Retinal pigment epithelial cell (primary cell): ENCODE data around the gene MTX3.

Experiments
- DNase-seq: peaks from one replicate; pipeline ENCODE4 v3.0.0-alpha.2; 2010; ENCODE audit warnings: low read depth
- H3K4me3 ChIP-seq: 2 replicates; pipeline ENCODE4 v1.5.1; 2011; ENCODE audit warnings: mild to moderate bottlenecking, low read length, control low read depth, moderate library complexity
- TF ChIP-seq, protein P1 (sequence below): conservative IDR thresholded peaks from 2 replicates; pipeline ENCODE4 v1.5.1; 2011; ENCODE audit warnings: low read depth, low read length, control low read depth, inconsistent platforms

The MTX3 gene

DNA sequence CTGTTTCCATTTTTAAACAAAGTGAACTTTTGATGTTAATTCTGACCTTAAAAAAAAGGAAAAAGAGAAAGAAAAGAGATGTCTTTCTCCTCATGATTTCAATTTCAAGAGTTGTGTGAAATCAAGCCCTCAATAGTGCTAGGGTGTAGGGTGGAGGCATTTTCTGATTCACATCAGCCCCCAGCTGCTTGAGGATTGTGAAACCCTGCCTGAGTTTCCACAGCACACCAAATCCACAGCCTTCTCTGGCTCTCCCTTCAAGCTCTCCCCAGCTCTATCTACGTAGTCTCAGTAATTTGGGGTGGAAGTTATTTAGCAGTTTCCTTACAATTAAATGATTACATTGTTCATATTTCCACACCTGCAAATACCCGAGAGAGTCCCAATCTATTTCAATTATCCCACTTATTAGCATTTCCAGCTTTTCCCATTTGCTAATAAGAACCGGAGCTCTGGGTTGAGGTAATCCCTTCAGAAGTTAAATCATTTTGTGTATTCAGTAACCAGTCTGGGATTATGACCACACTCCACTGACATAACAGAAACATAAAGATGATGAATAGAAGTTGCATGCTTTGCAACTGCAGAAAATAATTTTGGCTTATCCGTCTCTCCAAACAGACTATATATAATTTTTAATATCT, 54.9 kb downstream of the MTX3 start:
- no peak overlapping the region for H3K4me3 ChIP-seq
- TF ChIP-seq, protein P1, sequence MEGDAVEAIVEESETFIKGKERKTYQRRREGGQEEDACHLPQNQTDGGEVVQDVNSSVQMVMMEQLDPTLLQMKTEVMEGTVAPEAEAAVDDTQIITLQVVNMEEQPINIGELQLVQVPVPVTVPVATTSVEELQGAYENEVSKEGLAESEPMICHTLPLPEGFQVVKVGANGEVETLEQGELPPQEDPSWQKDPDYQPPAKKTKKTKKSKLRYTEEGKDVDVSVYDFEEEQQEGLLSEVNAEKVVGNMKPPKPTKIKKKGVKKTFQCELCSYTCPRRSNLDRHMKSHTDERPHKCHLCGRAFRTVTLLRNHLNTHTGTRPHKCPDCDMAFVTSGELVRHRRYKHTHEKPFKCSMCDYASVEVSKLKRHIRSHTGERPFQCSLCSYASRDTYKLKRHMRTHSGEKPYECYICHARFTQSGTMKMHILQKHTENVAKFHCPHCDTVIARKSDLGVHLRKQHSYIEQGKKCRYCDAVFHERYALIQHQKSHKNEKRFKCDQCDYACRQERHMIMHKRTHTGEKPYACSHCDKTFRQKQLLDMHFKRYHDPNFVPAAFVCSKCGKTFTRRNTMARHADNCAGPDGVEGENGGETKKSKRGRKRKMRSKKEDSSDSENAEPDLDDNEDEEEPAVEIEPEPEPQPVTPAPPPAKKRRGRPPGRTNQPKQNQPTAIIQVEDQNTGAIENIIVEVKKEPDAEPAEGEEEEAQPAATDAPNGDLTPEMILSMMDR, result no peak
- no peak for DNase-seq

DNA sequence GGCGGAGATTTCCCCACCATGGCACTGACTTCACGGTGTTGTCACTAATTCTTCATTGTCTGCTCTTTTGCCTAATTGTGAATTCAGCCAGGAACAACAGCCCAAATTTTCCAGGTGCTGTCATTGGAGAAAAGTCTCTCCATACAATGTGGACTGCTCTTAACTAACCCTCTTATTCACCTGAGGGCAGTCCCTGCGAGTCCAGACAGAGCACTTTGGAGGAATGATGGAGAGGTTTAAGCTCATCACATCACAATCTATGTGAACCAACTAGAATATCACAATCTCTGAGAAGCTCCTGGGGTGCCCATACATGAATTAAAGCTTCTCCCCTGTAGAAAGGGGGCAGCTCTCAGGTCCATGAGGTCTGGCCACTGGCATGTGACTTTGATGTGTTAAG, 56.4 kb downstream of the MTX3 start:
- H3K4me3 ChIP-seq, result no peak overlapping the region
- TF ChIP-seq, protein P1, result no peak
- DNase-seq, result no peak

DNA sequence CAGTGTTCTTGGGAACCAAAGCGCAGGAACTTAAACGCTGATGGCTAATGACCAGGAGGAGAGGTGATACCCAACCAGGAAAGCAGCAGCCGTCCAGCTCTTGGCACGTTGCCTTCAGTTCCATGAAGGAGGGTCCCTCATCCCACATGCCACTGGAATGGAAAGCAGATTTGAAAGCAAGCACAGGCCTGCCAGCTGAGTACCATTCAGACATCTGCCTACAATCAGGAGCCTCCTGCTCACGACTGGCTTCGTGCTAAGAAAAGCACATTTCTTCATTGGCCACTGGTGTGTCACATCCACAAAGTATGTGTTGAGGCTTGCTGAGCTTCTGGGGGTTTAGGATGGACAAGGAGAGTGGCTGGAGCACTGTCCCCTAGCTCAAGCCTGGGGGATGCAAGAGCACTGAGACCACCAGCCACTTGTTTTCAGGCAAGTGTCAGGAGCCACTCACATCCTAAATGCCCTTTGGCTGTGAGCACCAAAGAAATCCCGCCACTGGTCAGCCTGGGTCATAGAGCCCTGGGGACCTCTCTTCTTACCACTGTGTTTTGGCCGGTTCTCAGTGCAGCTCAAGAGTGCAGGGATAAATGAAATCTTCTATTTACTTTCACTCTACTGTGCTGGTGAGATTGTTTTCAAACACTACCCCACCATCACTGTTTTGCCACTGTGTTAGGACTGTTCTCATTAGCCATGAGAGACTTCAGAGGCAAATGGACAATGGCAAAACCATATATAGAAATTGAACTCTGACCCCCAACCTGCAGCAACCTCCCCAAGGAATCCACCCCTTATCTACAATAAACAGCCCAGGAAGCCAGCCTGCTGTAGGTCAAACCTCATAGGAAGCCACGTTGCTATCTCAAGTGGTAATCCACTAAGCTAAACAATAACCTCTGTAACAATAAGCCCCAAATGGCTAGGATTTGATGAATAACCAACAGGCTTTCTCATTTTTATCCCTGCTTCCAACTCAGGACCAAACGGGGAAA, 58.3 kb downstream of the MTX3 start:
- no peak for DNase-seq
- TF ChIP-seq, protein P1, result no peak
- no peak overlapping the region for H3K4me3 ChIP-seq

DNA sequence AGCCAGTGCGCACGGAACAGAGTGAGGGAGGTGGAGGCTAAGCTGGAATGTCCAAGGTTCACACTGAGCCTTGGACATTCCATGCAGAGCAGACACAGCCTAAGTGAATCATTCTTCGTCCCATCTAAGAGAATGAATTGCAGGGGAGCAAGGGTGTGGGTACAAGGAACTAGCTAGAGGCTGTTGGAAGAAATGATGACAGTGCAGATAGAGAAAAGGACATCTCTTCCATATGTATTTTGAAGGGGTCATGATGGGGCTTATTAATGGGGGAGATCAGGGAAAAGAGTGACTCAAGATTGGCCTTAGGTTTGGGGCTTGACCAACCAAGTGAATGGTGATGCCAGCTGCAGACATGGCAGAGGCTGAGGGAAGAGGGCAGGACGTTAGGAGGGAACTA, 59.2 kb downstream of the MTX3 start:
- TF ChIP-seq, protein P1, result no peak

DNA sequence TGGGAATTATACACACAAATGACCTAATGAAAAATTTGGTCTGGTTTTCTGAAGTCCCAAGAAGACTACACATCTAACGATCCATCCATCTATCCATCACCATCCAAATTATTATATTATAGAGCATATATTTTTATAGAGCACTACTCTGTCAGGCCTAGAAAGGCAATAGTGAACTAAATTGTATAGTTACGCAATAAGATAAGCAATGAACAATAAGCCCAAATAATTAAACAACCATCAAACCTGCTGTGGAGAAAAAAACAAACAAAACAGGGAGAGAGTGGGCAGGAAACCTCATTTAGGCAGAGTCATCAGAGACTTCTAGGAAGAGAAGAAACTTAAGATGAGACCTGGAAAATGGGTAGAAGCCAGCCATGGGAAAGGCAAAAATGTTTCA, 59.7 kb downstream of the MTX3 start:
- TF ChIP-seq, protein P1, result no peak
- no peak overlapping the region for H3K4me3 ChIP-seq
- DNase-seq, result no peak

More for the DNA sequence above, 59.2 kb downstream of the MTX3 start:
- no peak overlapping the region for H3K4me3 ChIP-seq
- DNase-seq, result no peak

DNA sequence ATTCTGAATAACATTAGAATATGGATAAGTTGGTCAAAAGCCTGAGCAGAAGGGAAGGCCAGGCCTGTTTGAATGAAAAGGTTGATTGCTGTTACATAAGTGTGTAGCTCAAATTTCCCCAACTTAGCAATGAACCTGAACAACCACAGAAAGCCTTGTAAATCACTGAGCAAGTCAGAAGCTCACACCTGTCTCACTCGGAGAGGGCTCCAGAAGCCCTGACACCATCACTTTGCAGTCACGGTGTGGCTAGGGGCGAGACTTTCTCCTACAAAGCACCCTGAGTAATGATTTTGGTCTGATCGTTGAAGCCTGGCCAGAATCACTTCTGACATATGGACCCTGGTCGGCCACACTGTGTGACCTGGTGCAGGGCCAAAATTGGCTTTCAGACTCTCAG, 62.0 kb downstream of the MTX3 start:
- H3K4me3 ChIP-seq, result no peak overlapping the region
- DNase-seq, result no peak
- TF ChIP-seq, protein P1, result no peak
